RWPE1 (cell line): Measurements from ENCODE around the gene ZNF408.
"Not testable (repeated sequence)": the region's sequence is repeated elsewhere in the genome, so short reads cannot be mapped to it uniquely, and the experiment has no call there.

Experiments used
- CTCF ChIA-PET: fragments of 350-600 bp; sonication (Branson Sonifier 250); formaldehyde crosslinking; extraction: SDS; loops from one replicate; lab custom pipeline; 2021; lab: Yijun Ruan, JAX
- POLR2A ChIA-PET: fragments of 400-600 bp; formaldehyde crosslinking; extraction: SDS; loops from one replicate; lab custom pipeline; 2020; ENCODE audit warnings: antibody characterized with exemption; ENCODE audit not compliant: low non-redundant PET; lab: Yijun Ruan, JAX
- DNase-seq: peaks from one replicate; pipeline ENCODE4 v3.0.0; 2012; ENCODE audit warnings: low spot score
- H3K27ac ChIP-seq: fragments of 450-650 bp; 2 replicates; pipeline ENCODE4 v1.5.1; 2017
- CTCF ChIP-seq: fragments of 450-650 bp; conservative IDR thresholded peaks from 2 replicates; pipeline ENCODE4 v1.5.1; 2017; ENCODE audit warnings: low read depth, mild to moderate bottlenecking

Gene ZNF408

GRCh38 chr11:46698597-46698996 is 2.2 kb upstream of the ZNF408 start:
- ChIA-PET CTCF (no interaction called here), POLR2A (interaction anchor here (0.6 to 4.1 kb wide), 3 partner anchors 10 to 516 kb away, joined by 3 to 28 read pairs (median 3); no protein-coding TSS in a partner anchor)
- no peak for TF ChIP-seq CTCF
- no peak overlapping the region; the same call in 1 of the 2 replicates for H3K27ac ChIP-seq
- no peak for DNase-seq

GRCh38 chr11:46701078-46701654 is 335 bp downstream of the ZNF408 start:
- TF ChIP-seq CTCF = no peak
- DNase-seq = no peak
- ChIA-PET CTCF (interaction anchor here (0.6 kb wide), 1 partner anchor 10 kb away, joined by 4 read pairs; no protein-coding TSS in a partner anchor), POLR2A (interaction anchor here (0.7 to 4.1 kb wide), 4 partner anchors 14 to 59 kb away, joined by 4 to 28 read pairs (median 8); no protein-coding TSS in a partner anchor)
- H3K27ac ChIP-seq = peak overlapping the region; percentile 89

GRCh38 chr11:46705070-46705688 is 4.3 kb downstream of the ZNF408 start:
- H3K27ac ChIP-seq = peak overlapping the region; percentile 13; the same call in 1 of the 2 replicates
- no peak for TF ChIP-seq CTCF
- no peak for DNase-seq
- ChIA-PET POLR2A (no interaction called here), CTCF (no interaction called here)

GRCh38 chr11:46706886-46707285 is 6.1 kb downstream of the ZNF408 start:
- POLR2A ChIA-PET = no interaction called here
- DNase-seq = no peak
- CTCF ChIA-PET = no interaction called here
- no peak for TF ChIP-seq CTCF
- no peak overlapping the region for H3K27ac ChIP-seq

GRCh38 chr11:46709351-46709750 is 8.5 kb downstream of the ZNF408 start:
- peak overlapping the region; percentile 32 for H3K27ac ChIP-seq
- ChIA-PET POLR2A (interaction anchor here (0.5 kb wide), 1 partner anchor 505 kb away, joined by 3 read pairs; no protein-coding TSS in a partner anchor), CTCF (interaction anchor here (0.6 kb wide), 1 partner anchor 556 kb away, joined by 3 read pairs; no protein-coding TSS in a partner anchor)
- not testable (repeated sequence) for DNase-seq

GRCh38 chr11:46710821-46711269 is 10.0 kb downstream of the ZNF408 start:
- peak overlapping the region; percentile 82 for H3K27ac ChIP-seq
- ChIA-PET CTCF (interaction anchor here (0.6 kb wide), 1 partner anchor 35 kb away, joined by 3 read pairs; no protein-coding TSS in a partner anchor), POLR2A (no interaction called here)
- DNase-seq = no peak
- no peak for TF ChIP-seq CTCF

GRCh38 chr11:46711303-46711702 is 10.5 kb downstream of the ZNF408 start:
- CTCF ChIA-PET = interaction anchor here (0.6 kb wide), 1 partner anchor 36 kb away, joined by 3 read pairs; no protein-coding TSS in a partner anchor
- POLR2A ChIA-PET = no interaction called here
- TF ChIP-seq CTCF = no peak
- DNase-seq = no peak
- peak overlapping the region; percentile 82 for H3K27ac ChIP-seq
